RPMI7951 (cell line): Measurements from ENCODE around the gene C3orf22. TPM values are rescaled to one million over a fixed set of nuclear protein-coding genes. Genes with fewer than 3 reads are reported as not detected.
"Not testable (repeated sequence)": the region's sequence is repeated elsewhere in the genome, so short reads cannot be mapped to it uniquely, and the experiment has no call there.

Source experiments
- DNase-seq: peaks from one replicate; pipeline ENCODE4 v3.0.0-alpha.2; 2012; ENCODE audit warnings: low read depth
- total RNA-seq: library from RNA; depleted of rRNA; stranded (reverse); fragments of >200 nt; shearing (Covaris generic); gene quantifications from 2 replicates; pipeline ENCODE4 v1.2.3, GENCODE V29; 2014

The C3orf22 gene
- total RNA-seq, 1 experiment from 2014 or later = not detected

GRCh38 chr3:126543457-126544061 lies 15.2 kb downstream of the C3orf22 start:
- no peak for DNase-seq

- DNase-seq = no peak
These were observed 16.1 kb downstream of the C3orf22 start for GRCh38 chr3:126542340-126543241.

GRCh38 chr3:126541628-126542339 lies 16.9 kb downstream of the C3orf22 start:
- DNase-seq = no peak

- no peak for DNase-seq
These were observed 17.6 kb downstream of the C3orf22 start for GRCh38 chr3:126540951-126541627.

GRCh38 chr3:126540342-126540849 lies 18.3 kb downstream of the C3orf22 start:
- DNase-seq = peak; percentile 93

GRCh38 chr3:126539558-126540250 lies 19.0 kb downstream of the C3orf22 start:
- no peak for DNase-seq

GRCh38 chr3:126538966-126539365 lies 19.8 kb downstream of the C3orf22 start:
- no peak for DNase-seq

GRCh38 chr3:126538316-126538715 lies 20.4 kb downstream of the C3orf22 start:
- no peak for DNase-seq

GRCh38 chr3:126537730-126538281 lies 20.9 kb downstream of the C3orf22 start:
- no peak for DNase-seq

GRCh38 chr3:126537116-126537729 lies 21.5 kb downstream of the C3orf22 start:
- DNase-seq = no peak

GRCh38 chr3:126536126-126536525 lies 22.6 kb downstream of the C3orf22 start:
- DNase-seq = no peak

- DNase-seq = no peak
These were observed 23.1 kb downstream of the C3orf22 start for GRCh38 chr3:126535636-126536035.

- DNase-seq = not testable (repeated sequence)
These were observed 24.0 kb downstream of the C3orf22 start for GRCh38 chr3:126534716-126535115.

- DNase-seq = no peak
These were observed 25.2 kb downstream of the C3orf22 start for GRCh38 chr3:126533506-126533905.

- DNase-seq = no peak
These were observed 27.7 kb downstream of the C3orf22 start for GRCh38 chr3:126531051-126531330.

- DNase-seq = peak; percentile 87
These were observed 28.3 kb downstream of the C3orf22 start for GRCh38 chr3:126530171-126531050.

- peak; percentile 36 for DNase-seq
These were observed 29.1 kb downstream of the C3orf22 start for GRCh38 chr3:126529585-126530170.

- peak; percentile 28 for DNase-seq
These were observed 29.8 kb downstream of the C3orf22 start for GRCh38 chr3:126528800-126529541.
